PC-9 (cell line): ENCODE data around the gene CAPN15. TPM values are rescaled to one million over a fixed set of nuclear protein-coding genes. Genes with fewer than 3 reads are reported as not detected.

Experiments used
- BruUV-seq: library from RNA; stranded (reverse); fragments of 400-500 nt; replicated peaks from 2 replicates; lab custom pipeline; 2021; lab: Mats Ljungman, UMichigan
- CTCF ChIA-PET: fragments of 300-600 bp; sonication (Branson Sonifier 250); formaldehyde crosslinking; loops from one replicate; lab custom pipeline; 2022; ENCODE audit warnings: antibody characterized with exemption; lab: Charles Lee
- POLR2A ChIA-PET: fragments of 300-600 bp; sonication (Branson Sonifier 250); formaldehyde crosslinking; loops from one replicate; lab custom pipeline; 2022; ENCODE audit warnings: antibody characterized with exemption; ENCODE audit not compliant: unreplicated experiment; lab: Charles Lee
- DNase-seq, 2 experiments: peaks; one replicate each; pipeline versions ENCODE4 v3.0.0 to v3.0.0-alpha.2; 2015 to 2022; ENCODE audit warnings: mixed read lengths in 1 of 2
- H2AFZ ChIP-seq: fragments of 200-600 bp; sonication (generic); 2 replicates; pipeline ENCODE4 v1.8.1; 2017; ENCODE audit warnings: antibody characterized with exemption
- H3F3A ChIP-seq: fragments of 200-600 bp; sonication (generic); 2 replicates; pipeline ENCODE4 v1.8.1; 2017; ENCODE audit warnings: antibody characterized with exemption, mild to moderate bottlenecking, low read depth; ENCODE audit not compliant: insufficient read depth
- H3K27ac ChIP-seq: fragments of 200-600 bp; sonication (generic); 2 replicates; pipeline ENCODE4 v1.6.1; 2016; ENCODE audit warnings: mixed run types
- H3K27me3 ChIP-seq: fragments of 200-600 bp; sonication (generic); 2 replicates; pipeline ENCODE4 v1.6.1; 2016; ENCODE audit warnings: low read depth, mixed run types; ENCODE audit not compliant: insufficient read depth
- H3K36me3 ChIP-seq: fragments of 200-600 bp; sonication (generic); 2 replicates; pipeline ENCODE4 v1.6.1; 2016; ENCODE audit warnings: low read depth, mixed run types
- H3K4me1 ChIP-seq: fragments of 200-600 bp; sonication (generic); replicated peaks from 2 replicates; pipeline ENCODE4 v1.6.1; 2016; ENCODE audit warnings: mixed run types; ENCODE audit not compliant: insufficient read depth
- H3K4me2 ChIP-seq: fragments of 200-600 bp; sonication (generic); 2 replicates; pipeline ENCODE4 v1.6.1; 2017; ENCODE audit warnings: mixed run types
- H3K4me3 ChIP-seq: fragments of 200-600 bp; sonication (generic); 2 replicates; pipeline ENCODE4 v1.6.1; 2016; ENCODE audit warnings: mixed run types
- H3K79me2 ChIP-seq: fragments of 200-600 bp; sonication (generic); 2 replicates; pipeline ENCODE4 v1.6.1; 2017; ENCODE audit warnings: low read depth, mixed run types
- H3K9me2 ChIP-seq: fragments of 200-600 bp; sonication (generic); 2 replicates; pipeline ENCODE4 v1.8.1; 2017; ENCODE audit warnings: mild to moderate bottlenecking; ENCODE audit not compliant: insufficient read depth
- H3K9me3 ChIP-seq: fragments of 200-600 bp; sonication (generic); 2 replicates; pipeline ENCODE4 v1.8.1; 2016; ENCODE audit warnings: low read depth; ENCODE audit not compliant: insufficient read depth
- H4K20me1 ChIP-seq: fragments of 200-600 bp; sonication (generic); 2 replicates; pipeline ENCODE4 v1.8.1; 2017; ENCODE audit not compliant: insufficient read depth
- CTCF ChIP-seq: fragments of 200-600 bp; sonication (generic); conservative IDR thresholded peaks from 2 replicates; pipeline ENCODE4 v1.6.1; 2017; ENCODE audit warnings: mixed run types, antibody characterized with exemption, mild to moderate bottlenecking, moderate library complexity
- EZH2 ChIP-seq: fragments of 200-600 bp; sonication (generic); IDR thresholded peaks from 2 replicates; pipeline ENCODE4 v1.8.0; 2017; ENCODE audit warnings: antibody characterized with exemption, low read depth
- intact Hi-C: fragments of 100-400 bp; cut with micrococcal nuclease; formaldehyde crosslinking; loops from one replicate; pipeline ENCODE4 v1.10.0; 2022; ENCODE audit not compliant: unreplicated experiment
- total RNA-seq: library from RNA; stranded (reverse); gene quantifications from 2 replicates; pipeline ENCODE4 v1.2.3, GENCODE V29; 2021

Gene CAPN15
- total RNA-seq, 1 experiment from 2014 or later = 66.8 TPM

GRCh38 chr16:576197-576822 lies 48.8 kb downstream of the CAPN15 start:
- no peak overlapping the region for H3K27ac ChIP-seq

GRCh38 chr16:576823-577201 lies 49.3 kb downstream of the CAPN15 start:
- ChIA-PET POLR2A (no interaction called here), CTCF (no interaction called here)
- Histone ChIP-seq H3K36me3 (no peaks in the 10 kb centered on the region), H3F3A (no peaks in the 10 kb centered on the region; the same call in 1 of the 2 replicates), H3K9me3 (no peaks in the 10 kb centered on the region), H3K4me3 (no peak overlapping the region), H3K9me2 (no peaks in the 10 kb centered on the region), H3K4me2 (no peak overlapping the region), H4K20me1 (0 out of 2 replicates have a peak, but pooled peaks cover 5% of the 10 kb centered on the region), H3K4me1 (no peaks in the 10 kb centered on the region), H3K27ac (no peak overlapping the region), H3K27me3 (no peaks in the 10 kb centered on the region), H3K79me2 (0 out of 2 replicates have a peak, but pooled peaks cover 4% of the 10 kb centered on the region), H2AFZ (no peak overlapping the region)
- no peak for TF ChIP-seq EZH2
- no peak for TF ChIP-seq CTCF
- intact Hi-C loops = no loop called here
- no peak for DNase-seq
- BruUV-seq = no TSS peak

More at GRCh38 chr16:576197-576822, 48.8 kb downstream of the CAPN15 start:
- Histone ChIP-seq H3K9me3 (no peaks in the 10 kb centered on the region), H3K79me2 (0 out of 2 replicates have a peak, but pooled peaks cover 8% of the 10 kb centered on the region), H3K4me2 (no peak overlapping the region), H2AFZ (no peak overlapping the region), H3K4me3 (no peak overlapping the region), H3F3A (no peaks in the 10 kb centered on the region; the same call in 1 of the 2 replicates), H3K36me3 (no peaks in the 10 kb centered on the region), H3K27me3 (no peaks in the 10 kb centered on the region), H4K20me1 (0 out of 2 replicates have a peak, but pooled peaks cover 5% of the 10 kb centered on the region), H3K4me1 (no peaks in the 10 kb centered on the region), H3K9me2 (no peaks in the 10 kb centered on the region)
- intact Hi-C loops = no loop called here
- DNase-seq = no peak
- CTCF ChIA-PET = no interaction called here
- POLR2A ChIA-PET = no interaction called here
- no peak for TF ChIP-seq EZH2
- TF ChIP-seq CTCF = no peak
- no TSS peak for BruUV-seq

- no peak overlapping the region for H2AFZ ChIP-seq
- H3K4me1 ChIP-seq = no peaks in the 10 kb centered on the region
- H3F3A ChIP-seq = no peaks in the 10 kb centered on the region; the same call in 1 of the 2 replicates
- DNase-seq = no peak
- H3K36me3 ChIP-seq = no peaks in the 10 kb centered on the region
- no peak overlapping the region for H3K4me2 ChIP-seq
- H3K9me2 ChIP-seq = no peaks in the 10 kb centered on the region
- no peaks in the 10 kb centered on the region for H3K9me3 ChIP-seq
- ChIA-PET POLR2A (no interaction called here), CTCF (no interaction called here)
- no peaks in the 10 kb centered on the region for H3K79me2 ChIP-seq
- TF ChIP-seq CTCF (no peak), EZH2 (no peak)
- no peak overlapping the region for H3K4me3 ChIP-seq
- no TSS peak for BruUV-seq
- no peak overlapping the region for H3K27ac ChIP-seq
- H3K27me3 ChIP-seq = no peaks in the 10 kb centered on the region
- H4K20me1 ChIP-seq = no peaks in the 10 kb centered on the region
- intact Hi-C loops = no loop called here
Observed at GRCh38 chr16:577796-578195, 50.3 kb downstream of the CAPN15 start.
